ENCODE data around the gene RYR3.

Gene RYR3

DNA sequence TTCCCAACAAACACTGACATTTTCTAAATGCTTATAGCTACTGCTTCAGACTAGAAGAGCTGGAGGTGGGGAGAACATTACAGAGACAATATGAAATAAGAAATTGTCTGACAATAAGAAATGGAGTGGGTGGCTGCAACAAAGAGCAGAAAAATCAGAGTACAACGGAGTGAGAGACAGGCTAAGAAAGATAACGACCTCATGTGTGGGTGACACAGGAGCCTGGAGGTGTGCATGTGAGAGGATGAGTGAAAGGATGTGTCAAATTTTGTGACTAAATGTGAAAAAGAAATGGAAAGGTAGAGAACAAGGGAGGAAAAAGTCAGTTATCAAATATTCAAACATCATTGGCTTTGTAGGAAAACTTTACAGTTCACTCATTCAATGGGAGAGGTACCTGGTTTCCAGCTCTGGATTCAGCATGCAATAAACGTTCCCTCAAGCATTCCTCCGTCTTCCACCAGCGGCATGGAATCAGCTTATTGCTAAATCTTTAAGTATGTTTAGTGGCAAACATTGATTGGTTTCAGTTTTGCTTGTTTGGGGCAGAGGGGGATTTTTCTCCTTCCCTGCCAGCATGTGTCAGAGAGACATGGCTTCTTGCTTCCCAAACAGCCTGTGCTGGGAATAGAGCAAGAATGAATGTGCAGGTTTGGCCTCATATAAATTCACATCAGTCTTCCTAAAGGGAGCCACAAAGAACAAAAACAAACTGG lies 553.8 kb downstream of the RYR3 start:
- Histone ChIP-seq H3K36me3 (ENCODE audit: insufficient read depth, low read length) (no peaks in the 10 kb centered on the region), H3K9ac (ENCODE audit: low read depth, low read length) (no peak overlapping the region), H3K4me1 (ENCODE audit: insufficient read depth, low read length) (peaks cover 16% of the 10 kb centered on the region), H3K9me3 (ENCODE audit: control insufficient read depth, insufficient read depth, low read length) (no peaks in the 10 kb centered on the region)

DNA sequence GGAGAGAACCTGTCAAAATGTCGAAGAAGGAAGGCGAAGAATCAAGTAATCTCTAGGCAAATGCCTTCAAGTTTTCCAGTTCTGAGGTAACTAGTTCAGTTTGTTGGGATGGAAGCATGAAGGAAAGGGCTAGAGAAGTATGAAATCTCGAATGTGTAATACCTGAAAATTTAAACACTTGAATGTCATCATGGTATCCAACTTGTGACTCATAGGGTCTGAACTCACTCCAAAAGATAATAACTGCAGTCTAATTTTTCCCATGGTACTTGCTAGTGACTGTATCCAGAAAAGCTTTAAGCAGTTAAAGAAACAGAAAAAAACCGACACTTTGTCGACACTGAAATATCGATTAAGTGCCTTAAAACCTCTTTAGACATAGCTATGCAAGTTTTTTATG lies 554.6 kb downstream of the RYR3 start:
- Histone ChIP-seq H3K9me3 (ENCODE audit: control insufficient read depth, insufficient read depth, low read length) (no peaks in the 10 kb centered on the region), H3K9ac (ENCODE audit: low read depth, low read length) (no peak overlapping the region), H3K4me1 (ENCODE audit: insufficient read depth, low read length) (0 out of 2 replicates have a peak, but pooled peaks cover 9% of the 10 kb centered on the region), H3K36me3 (ENCODE audit: insufficient read depth, low read length) (no peaks in the 10 kb centered on the region)

DNA sequence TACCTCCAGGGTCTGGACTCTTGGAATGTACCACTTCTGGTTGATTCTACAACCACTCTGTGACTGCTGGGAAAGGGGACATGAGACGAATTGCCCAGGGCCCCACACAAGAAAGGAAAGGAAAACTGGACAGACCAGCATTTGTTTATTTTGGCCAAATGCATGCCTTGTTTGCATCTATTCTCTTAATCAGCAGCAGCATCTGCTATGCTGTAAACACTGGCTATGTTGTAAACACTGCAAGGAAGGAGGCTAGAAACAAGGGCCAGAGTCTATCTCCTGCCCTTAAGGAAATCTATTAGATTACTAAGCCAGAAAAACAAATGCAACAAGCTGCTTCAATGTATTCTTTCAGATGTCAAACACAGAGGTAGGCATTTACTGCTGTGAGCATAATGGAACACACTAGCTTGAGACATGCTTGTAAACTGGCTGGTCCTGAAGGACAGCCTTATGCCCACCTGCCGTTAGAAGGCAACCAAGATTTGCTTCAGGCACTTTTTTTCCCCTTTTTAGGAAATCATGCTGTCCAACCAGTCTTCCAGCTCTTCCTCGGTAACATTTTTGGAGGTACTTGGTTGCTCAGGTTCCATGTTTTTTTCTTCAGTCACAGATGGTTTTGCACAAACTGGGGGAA lies 555.5 kb downstream of the RYR3 start:
- no peak overlapping the region for H3K9ac ChIP-seq (ENCODE audit: low read depth, low read length)
- no peaks in the 10 kb centered on the region for H3K9me3 ChIP-seq (ENCODE audit: control insufficient read depth, insufficient read depth, low read length)
- no peaks in the 10 kb centered on the region for H3K36me3 ChIP-seq (ENCODE audit: insufficient read depth, low read length)
- 0 out of 2 replicates have a peak, but pooled peaks cover 1% of the 10 kb centered on the region for H3K4me1 ChIP-seq (ENCODE audit: insufficient read depth, low read length)

DNA sequence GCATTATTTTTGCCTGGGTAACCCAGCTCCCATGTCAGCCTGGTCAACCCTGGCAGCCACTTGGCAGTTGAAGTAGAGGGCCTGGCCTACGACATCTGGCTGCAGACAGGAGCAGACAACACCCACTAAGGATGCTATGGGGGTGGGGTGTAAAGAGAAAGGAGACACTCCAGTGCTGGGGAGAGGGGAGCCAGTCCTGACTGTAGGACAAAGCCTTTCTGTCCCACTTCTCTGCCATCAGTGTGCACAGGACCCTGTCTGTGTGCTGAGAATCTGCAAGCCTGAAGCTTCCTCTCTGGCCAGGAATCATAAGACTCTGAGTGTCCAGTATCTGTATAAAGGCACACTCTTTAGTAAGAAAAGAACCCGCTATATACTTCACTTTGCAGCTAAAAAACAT lies 561.2 kb downstream of the RYR3 start:
- no peak overlapping the region for H3K9ac ChIP-seq (ENCODE audit: low read depth, low read length)
- H3K4me1 ChIP-seq (ENCODE audit: insufficient read depth, low read length): 0 out of 2 replicates have a peak, but pooled peaks cover 5% of the 10 kb centered on the region
- no peaks in the 10 kb centered on the region for H3K9me3 ChIP-seq (ENCODE audit: control insufficient read depth, insufficient read depth, low read length)
- no peaks in the 10 kb centered on the region for H3K36me3 ChIP-seq (ENCODE audit: insufficient read depth, low read length)

DNA sequence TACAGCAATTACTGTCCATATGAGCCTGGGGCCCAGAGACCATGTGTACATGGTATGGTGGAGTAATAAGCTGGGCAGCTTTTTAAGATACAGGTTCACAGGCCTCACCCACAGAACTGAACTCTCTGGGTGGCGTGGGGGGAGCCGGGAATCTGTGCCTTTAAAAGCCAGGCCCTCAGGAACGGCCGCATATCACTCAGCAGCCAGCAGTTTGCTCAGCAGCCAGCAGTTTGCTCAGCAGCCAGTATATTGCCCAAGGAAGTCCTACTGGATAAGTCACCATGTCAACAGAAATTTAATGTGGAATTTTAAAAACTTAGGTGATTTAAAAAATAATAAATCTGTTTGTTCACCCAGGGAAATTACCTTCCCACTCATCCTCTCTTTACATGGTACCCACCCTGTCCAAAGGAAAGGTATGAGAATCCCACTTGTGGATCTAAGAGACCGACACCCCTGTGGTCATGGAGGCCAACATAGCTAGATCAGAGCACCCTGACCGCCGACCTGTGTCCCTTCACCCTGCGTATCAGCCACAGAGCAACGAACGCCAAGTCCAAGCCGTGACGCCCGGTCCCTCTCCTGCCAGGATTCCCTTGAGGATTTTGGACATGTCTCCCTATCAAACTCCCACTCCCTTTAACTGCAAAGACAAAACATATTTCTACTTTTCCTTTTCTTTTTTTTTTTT lies 561.8 kb downstream of the RYR3 start:
- Histone ChIP-seq H3K4me1 (ENCODE audit: insufficient read depth, low read length) (0 out of 2 replicates have a peak, but pooled peaks cover 5% of the 10 kb centered on the region), H3K9ac (ENCODE audit: low read depth, low read length) (no peak overlapping the region), H3K36me3 (ENCODE audit: insufficient read depth, low read length) (no peaks in the 10 kb centered on the region), H3K9me3 (ENCODE audit: control insufficient read depth, insufficient read depth, low read length) (no peaks in the 10 kb centered on the region)

DNA sequence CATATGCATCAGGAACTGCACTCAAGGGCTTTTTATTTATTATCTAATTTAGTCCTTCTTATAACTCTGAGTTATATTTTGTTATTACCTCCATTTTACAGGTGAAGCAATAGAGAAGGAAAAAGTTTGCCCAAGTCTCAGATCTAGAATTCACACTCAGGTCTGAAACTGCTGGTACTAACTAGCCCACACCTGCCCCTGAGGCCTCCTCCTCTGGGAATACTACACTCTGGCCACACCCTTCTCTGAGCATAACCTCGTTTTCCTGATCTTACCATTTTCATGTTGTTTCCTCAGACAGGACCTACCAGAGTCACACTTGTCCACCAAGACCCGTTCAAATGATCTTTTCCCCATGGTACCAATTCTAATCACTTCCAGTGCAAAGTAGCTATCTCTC lies 563.4 kb downstream of the RYR3 start:
- Histone ChIP-seq H3K4me1 (ENCODE audit: insufficient read depth, low read length) (0 out of 2 replicates have a peak, but pooled peaks cover 5% of the 10 kb centered on the region), H3K9me3 (ENCODE audit: control insufficient read depth, insufficient read depth, low read length) (no peaks in the 10 kb centered on the region), H3K9ac (ENCODE audit: low read depth, low read length) (no peak overlapping the region), H3K36me3 (ENCODE audit: insufficient read depth, low read length) (no peaks in the 10 kb centered on the region)

DNA sequence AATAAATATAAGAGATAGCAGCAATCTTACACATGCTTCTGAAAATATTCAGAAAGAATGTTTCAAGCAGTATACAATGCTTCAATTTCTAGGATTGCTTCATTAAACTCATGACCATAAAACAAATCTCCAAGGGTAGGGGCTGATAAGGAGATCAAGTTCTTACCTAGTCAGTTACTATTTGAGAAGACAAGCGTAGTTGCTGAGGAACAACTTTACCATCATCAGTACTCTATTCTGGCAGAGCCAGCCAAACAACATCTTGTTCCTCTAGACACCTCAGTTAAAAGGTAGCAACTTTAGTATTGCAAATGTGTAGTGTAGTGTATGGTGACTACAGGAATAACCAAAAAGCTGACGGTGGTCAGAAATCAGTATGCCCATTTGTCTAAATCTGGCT lies 572.2 kb downstream of the RYR3 start:
- H3K9me3 ChIP-seq (ENCODE audit: control insufficient read depth, insufficient read depth, low read length): no peaks in the 10 kb centered on the region; the same call in 1 of the 2 replicates
- no peaks in the 10 kb centered on the region for H3K36me3 ChIP-seq (ENCODE audit: insufficient read depth, low read length)
- no peaks in the 10 kb centered on the region for H3K4me1 ChIP-seq (ENCODE audit: insufficient read depth, low read length)
- no peak overlapping the region for H3K9ac ChIP-seq (ENCODE audit: low read depth, low read length)

DNA sequence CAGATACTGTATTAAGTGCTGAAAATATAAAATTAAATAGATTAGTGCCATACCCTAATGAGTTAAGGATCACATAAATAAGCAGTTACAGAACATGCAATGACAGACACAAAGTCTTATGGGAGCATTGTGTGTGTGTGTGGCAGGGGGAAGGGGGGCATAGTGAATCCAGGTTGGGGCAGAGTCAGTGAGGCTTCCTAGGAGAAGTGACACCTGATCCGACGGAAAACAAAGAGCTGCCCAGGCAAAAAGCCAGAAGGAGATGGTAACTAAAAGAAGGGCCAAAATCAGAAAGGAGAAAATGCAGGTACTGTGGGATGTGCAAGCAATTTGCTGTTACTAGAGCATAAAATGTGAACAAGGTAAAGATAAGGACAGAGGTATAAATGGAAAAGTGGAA lies 577.4 kb downstream of the RYR3 start:
- no peaks in the 10 kb centered on the region; the same call in 1 of the 2 replicates for H3K9me3 ChIP-seq (ENCODE audit: control insufficient read depth, insufficient read depth, low read length)
- no peak overlapping the region for H3K9ac ChIP-seq (ENCODE audit: low read depth, low read length)
- H3K36me3 ChIP-seq (ENCODE audit: insufficient read depth, low read length): no peaks in the 10 kb centered on the region
- H3K4me1 ChIP-seq (ENCODE audit: insufficient read depth, low read length): no peaks in the 10 kb centered on the region

DNA sequence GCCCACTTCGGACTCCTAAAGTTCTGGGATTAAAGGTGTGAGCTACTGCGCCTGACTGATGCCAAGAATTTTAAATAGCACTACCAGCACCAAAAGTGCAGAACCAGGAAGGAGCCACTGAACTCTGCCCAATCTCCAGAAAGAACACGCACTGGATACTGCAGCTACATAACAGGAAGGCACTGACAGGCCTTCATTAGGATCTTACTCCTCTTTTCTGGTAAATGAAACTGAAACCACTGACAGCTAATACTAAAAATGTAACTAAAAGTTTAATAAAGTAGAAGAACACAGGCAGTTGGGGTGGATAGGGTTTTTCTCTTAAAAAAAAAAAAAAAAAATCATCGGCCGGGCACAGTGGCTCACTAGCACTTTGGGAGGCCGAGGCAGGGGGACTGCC lies 583.4 kb downstream of the RYR3 start:
- H3K9ac ChIP-seq (ENCODE audit: low read depth, low read length): no peak overlapping the region
- H3K36me3 ChIP-seq (ENCODE audit: insufficient read depth, low read length): no peaks in the 10 kb centered on the region
- H3K4me1 ChIP-seq (ENCODE audit: insufficient read depth, low read length): peaks cover 5% of the 10 kb centered on the region; the same call in 1 of the 2 replicates
- H3K9me3 ChIP-seq (ENCODE audit: control insufficient read depth, insufficient read depth, low read length): no peaks in the 10 kb centered on the region

DNA sequence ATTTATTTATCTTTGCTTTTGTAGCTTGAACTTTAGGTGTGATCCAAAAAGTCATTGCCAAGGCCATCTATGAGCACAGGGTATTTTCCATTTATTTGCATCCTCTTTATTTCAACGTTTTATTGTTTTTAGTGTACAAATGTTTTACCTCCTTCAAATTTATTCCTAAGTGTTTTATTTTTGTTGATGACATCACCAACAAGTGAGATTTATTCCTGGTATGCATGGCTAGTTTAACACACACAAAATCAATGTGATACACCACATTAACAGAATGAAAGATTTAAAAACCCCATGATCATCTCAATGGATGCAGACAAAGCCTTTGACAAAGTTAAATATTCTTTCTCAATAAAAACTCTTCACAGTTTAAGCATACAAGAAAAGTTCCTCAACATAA lies 591.3 kb downstream of the RYR3 start:
- peaks cover 5% of the 10 kb centered on the region; the same call in 1 of the 2 replicates for H3K4me1 ChIP-seq (ENCODE audit: insufficient read depth, low read length)
- no peak overlapping the region for H3K9ac ChIP-seq (ENCODE audit: low read depth, low read length)
- no peaks in the 10 kb centered on the region for H3K9me3 ChIP-seq (ENCODE audit: control insufficient read depth, insufficient read depth, low read length)
- no peaks in the 10 kb centered on the region for H3K36me3 ChIP-seq (ENCODE audit: insufficient read depth, low read length)

DNA sequence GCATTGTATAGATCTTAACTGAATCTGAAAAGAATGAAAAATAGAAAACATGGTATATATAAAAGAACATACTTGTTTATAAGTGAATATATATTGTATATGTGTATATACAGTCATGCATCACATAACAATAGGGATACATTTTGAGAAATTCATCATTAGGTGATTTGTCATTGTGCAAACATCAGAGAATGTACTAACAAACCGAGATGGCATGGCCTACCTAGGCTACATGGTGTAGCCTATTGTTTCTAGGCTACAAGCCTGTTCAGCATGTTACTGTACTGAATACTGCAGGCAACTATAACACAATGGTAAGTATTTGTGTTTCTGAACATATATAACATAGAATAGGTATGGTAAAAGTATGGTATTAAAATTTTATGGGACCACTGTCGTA lies 592.9 kb downstream of the RYR3 start:
- Histone ChIP-seq H3K9ac (ENCODE audit: low read depth, low read length) (no peak overlapping the region), H3K36me3 (ENCODE audit: insufficient read depth, low read length) (no peaks in the 10 kb centered on the region), H3K9me3 (ENCODE audit: control insufficient read depth, insufficient read depth, low read length) (no peaks in the 10 kb centered on the region), H3K4me1 (ENCODE audit: insufficient read depth, low read length) (peaks cover 2% of the 10 kb centered on the region; the same call in 1 of the 2 replicates)

DNA sequence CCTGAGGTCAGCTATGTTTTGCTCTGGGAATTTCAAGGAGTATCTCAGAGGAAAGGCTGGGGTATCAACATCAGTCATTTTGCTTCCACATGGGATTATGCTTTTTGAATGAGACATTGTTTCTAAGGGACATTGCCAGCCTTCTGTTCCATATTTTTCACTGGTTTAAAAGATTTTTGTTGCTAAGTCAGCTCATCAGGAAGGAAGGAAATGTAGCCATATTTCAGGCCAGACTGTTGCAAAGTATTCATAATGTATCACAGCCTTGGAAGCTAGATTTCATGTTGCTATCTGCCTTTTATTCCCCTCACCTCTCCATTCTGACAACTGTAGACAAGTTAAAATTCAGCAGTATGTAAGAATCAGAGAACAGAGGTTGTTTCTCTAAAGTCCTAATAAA lies 596.6 kb downstream of the RYR3 start:
- peaks cover 7% of the 10 kb centered on the region; the same call in 1 of the 2 replicates for H3K4me1 ChIP-seq (ENCODE audit: insufficient read depth, low read length)
- H3K36me3 ChIP-seq (ENCODE audit: insufficient read depth, low read length): no peaks in the 10 kb centered on the region
- no peak overlapping the region for H3K9ac ChIP-seq (ENCODE audit: low read depth, low read length)
- H3K9me3 ChIP-seq (ENCODE audit: control insufficient read depth, insufficient read depth, low read length): no peaks in the 10 kb centered on the region

DNA sequence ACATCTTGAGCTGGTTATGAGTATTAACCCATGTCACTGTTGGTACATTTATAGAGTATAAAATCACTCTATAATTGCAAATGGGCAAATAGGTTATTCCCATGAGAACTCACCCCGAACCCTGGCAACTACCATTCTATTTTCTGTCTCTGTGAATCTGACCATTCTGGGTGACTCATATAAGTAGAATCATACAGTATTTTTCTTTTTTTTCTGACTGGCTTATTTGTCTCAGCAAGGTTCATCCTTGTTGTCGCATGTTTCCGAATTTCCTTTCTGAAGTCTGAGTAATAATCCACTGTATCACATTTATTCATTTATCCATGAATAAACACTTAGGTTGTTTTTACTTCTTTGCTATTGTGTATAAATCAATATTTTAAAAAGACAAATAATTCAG lies 597.6 kb downstream of the RYR3 start:
- Histone ChIP-seq H3K36me3 (ENCODE audit: insufficient read depth, low read length) (no peaks in the 10 kb centered on the region), H3K9ac (ENCODE audit: low read depth, low read length) (no peak overlapping the region), H3K9me3 (ENCODE audit: control insufficient read depth, insufficient read depth, low read length) (no peaks in the 10 kb centered on the region), H3K4me1 (ENCODE audit: insufficient read depth, low read length) (peaks cover 7% of the 10 kb centered on the region; the same call in 1 of the 2 replicates)

DNA sequence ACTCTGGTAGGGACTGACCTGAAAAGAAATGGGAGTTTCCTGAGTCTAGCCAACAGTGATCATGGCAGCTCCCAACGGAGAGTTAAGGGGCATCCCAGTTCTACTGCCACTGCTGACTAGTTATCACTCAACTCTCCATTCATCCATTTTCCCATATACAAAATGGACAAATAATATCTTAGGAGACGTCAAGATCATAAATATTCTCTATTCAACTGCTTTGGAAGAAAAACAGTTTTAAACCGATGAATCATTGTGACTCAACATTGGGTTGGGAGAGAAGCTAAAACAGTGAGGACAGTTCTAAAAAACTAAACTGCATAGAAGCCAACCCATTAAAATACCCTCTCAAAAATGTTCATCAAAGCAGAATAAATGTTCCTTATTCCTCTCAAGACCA lies 600.0 kb downstream of the RYR3 start:
- H3K4me1 ChIP-seq (ENCODE audit: insufficient read depth, low read length): peaks cover 13% of the 10 kb centered on the region; the same call in 1 of the 2 replicates
- H3K9me3 ChIP-seq (ENCODE audit: control insufficient read depth, insufficient read depth, low read length): no peaks in the 10 kb centered on the region
- H3K36me3 ChIP-seq (ENCODE audit: insufficient read depth, low read length): no peaks in the 10 kb centered on the region
- no peak overlapping the region for H3K9ac ChIP-seq (ENCODE audit: low read depth, low read length)
